Activated B cell treated with CpG ODN at 0.5 μM for 24 hours (primary cell): ENCODE results near the gene MAP3K19. TPM values are rescaled to one million over a fixed set of nuclear protein-coding genes. Genes with fewer than 3 reads are reported as not detected.

Source experiments
- ATAC-seq: fragments of 200-7000 bp; cut with Tn5 transposase; one replicate; pipeline ENCODE4 v1.10.0; 2021; ENCODE audit warnings: low read depth, mild to moderate bottlenecking, moderate library complexity
- CTCF ChIA-PET: fragments of 350-600 bp; sonication (Branson Sonifier 250); formaldehyde crosslinking; loops from one replicate; lab custom pipeline; 2021; ENCODE audit warnings: antibody characterized with exemption; lab: Charles Lee
- POLR2A ChIA-PET: fragments of 350-600 bp; sonication (Branson Sonifier 250); formaldehyde crosslinking; loops from one replicate; lab custom pipeline; 2021; ENCODE audit warnings: antibody characterized with exemption; lab: Charles Lee
- DNase-seq: peaks from one replicate; pipeline ENCODE4 v3.0.0; 2022
- H3K27ac Mint-ChIP-seq: one replicate; pipeline ENCODE4 v1.8.0; 2020; ENCODE audit warnings: mixed read lengths
- H3K27me3 Mint-ChIP-seq: one replicate; pipeline ENCODE4 v1.8.0; 2021; ENCODE audit warnings: mixed read lengths
- H3K36me3 Mint-ChIP-seq: one replicate; pipeline ENCODE4 v1.8.0; 2021; ENCODE audit warnings: low read depth, mixed read lengths
- H3K4me1 Mint-ChIP-seq: one replicate; pipeline ENCODE4 v1.8.0; 2021; ENCODE audit warnings: mixed read lengths
- H3K4me3 Mint-ChIP-seq: one replicate; pipeline ENCODE4 v1.8.0; 2020; ENCODE audit warnings: mild to moderate bottlenecking, mixed read lengths
- H3K9me3 Mint-ChIP-seq: one replicate; pipeline ENCODE4 v1.8.0; 2020; ENCODE audit warnings: mixed read lengths
- CTCF ChIP-seq: fragments of 200-600 bp; IDR thresholded peaks from one replicate; pipeline ENCODE4 v1.8.0; 2022; ENCODE audit warnings: antibody characterized with exemption, mild to moderate bottlenecking
- intact Hi-C: fragments of 100-400 bp; cut with micrococcal nuclease; formaldehyde crosslinking; loops from one replicate; pipeline ENCODE4 v1.15.1; 2024
- total RNA-seq: library from RNA; stranded (reverse); gene quantifications from 2 replicates; pipeline ENCODE4 v1.2.3, GENCODE V29; 2022

Gene MAP3K19
- total RNA-seq, 1 donor from 2014 or later = not detected

- no peaks in the 10 kb centered on the region for H3K27me3 Mint-ChIP-seq
- ChIA-PET POLR2A (interaction anchor here (0.5 to 2.3 kb wide), 12 partner anchors 27 to 953 kb away, joined by 3 to 13 read pairs (median 3); partner anchors contain the start of genes CCNT2, R3HDM1 and ZRANB3), CTCF (interaction anchor here (0.9 kb wide), 1 partner anchor 121 kb away, joined by 3 read pairs; no protein-coding TSS in a partner anchor)
- peak within 1 kb of the TSS; percentile 99 for H3K4me3 Mint-ChIP-seq
- intact Hi-C loops = loop anchor here (1.0 to 10.0 kb wide), 7 partner anchors 109 to 1343 kb away; partner anchors contain the start of genes CCNT2, MCM6, R3HDM1 and UBXN4
- H3K36me3 Mint-ChIP-seq = peaks cover 23% of the 10 kb centered on the region
- TF ChIP-seq CTCF = no peak
- H3K4me1 Mint-ChIP-seq = peaks cover 40% of the 10 kb centered on the region
- peak within 1 kb of the TSS; percentile 99 for H3K27ac Mint-ChIP-seq
- H3K9me3 Mint-ChIP-seq = no peaks in the 10 kb centered on the region
- DNase-seq (peak; percentile 72), ATAC-seq (peak; percentile 89)
Observed at GRCh38 chr2:135052042-135052876, 5.0 kb upstream of the MAP3K19 start, which contains the start of gene RAB3GAP1. Gene RAB3GAP1, plus strand, starts transcription at chr2:135052292. Its CDS starts 16 bp downstream, at chr2:135052308.

- H3K4me3 Mint-ChIP-seq = no peak overlapping the region
- POLR2A ChIA-PET = no interaction called here
- peaks cover 31% of the 10 kb centered on the region for H3K4me1 Mint-ChIP-seq
- CTCF ChIA-PET = no interaction called here
- no peak for DNase-seq
- peaks cover 16% of the 10 kb centered on the region for H3K36me3 Mint-ChIP-seq
- TF ChIP-seq CTCF = no peak
- H3K9me3 Mint-ChIP-seq = no peaks in the 10 kb centered on the region
- ATAC-seq = no peak
- intact Hi-C loops = loop anchor here (10.0 kb wide), 2 partner anchors 316 to 1344 kb away; no protein-coding TSS in a partner anchor
- H3K27ac Mint-ChIP-seq = no peak overlapping the region
- H3K27me3 Mint-ChIP-seq = no peaks in the 10 kb centered on the region
Observed at GRCh38 chr2:135050684-135051083, 3.4 kb upstream of the MAP3K19 start.

- ATAC-seq (no peak), DNase-seq (no peak)
- Mint-ChIP-seq H3K27ac (no peak overlapping the region), H3K4me3 (no peak overlapping the region), H3K9me3 (no peaks in the 10 kb centered on the region), H3K4me1 (peaks cover 28% of the 10 kb centered on the region), H3K27me3 (peaks cover 2% of the 10 kb centered on the region), H3K36me3 (peaks cover 14% of the 10 kb centered on the region)
- ChIA-PET CTCF (no interaction called here), POLR2A (no interaction called here)
- no peak for TF ChIP-seq CTCF
- intact Hi-C loops = loop anchor here (10.0 kb wide), 2 partner anchors 315 to 1345 kb away; no protein-coding TSS in a partner anchor
Observed at GRCh38 chr2:135050132-135050531, 2.9 kb upstream of the MAP3K19 start.

GRCh38 chr2:135048122-135048521 is 875 bp upstream of the MAP3K19 start:
- Mint-ChIP-seq H3K4me3 (no peak overlapping the region), H3K4me1 (peaks cover 9% of the 10 kb centered on the region), H3K27me3 (peaks cover 7% of the 10 kb centered on the region), H3K36me3 (peaks cover 7% of the 10 kb centered on the region), H3K27ac (no peak overlapping the region), H3K9me3 (no peaks in the 10 kb centered on the region)
- CTCF ChIA-PET = no interaction called here
- ATAC-seq (no peak), DNase-seq (no peak)
- no peak for TF ChIP-seq CTCF
- POLR2A ChIA-PET = interaction anchor here (1.2 kb wide), 1 partner anchor 828 kb away, joined by 3 read pairs; the partner anchor contains the start of gene MCM6
- intact Hi-C loops = no loop called here

- H3K27me3 Mint-ChIP-seq = peaks cover 9% of the 10 kb centered on the region
- intact Hi-C loops = no loop called here
- no peak for DNase-seq
- CTCF ChIA-PET = interaction anchor here (1.4 kb wide), 1 partner anchor 54 kb away, joined by 4 read pairs; no protein-coding TSS in a partner anchor
- H3K36me3 Mint-ChIP-seq = no peaks in the 10 kb centered on the region
- ATAC-seq = no peak
- POLR2A ChIA-PET = no interaction called here
- no peaks in the 10 kb centered on the region for H3K9me3 Mint-ChIP-seq
- no peaks in the 10 kb centered on the region for H3K4me1 Mint-ChIP-seq
- H3K4me3 Mint-ChIP-seq = no peak overlapping the region
- H3K27ac Mint-ChIP-seq = no peak overlapping the region
- no peak for TF ChIP-seq CTCF
Observed at GRCh38 chr2:135043345-135043744, 3.9 kb downstream of the MAP3K19 start.
